Gastroesophageal sphincter (tissue), 4 donors: ENCODE measurements around the gene CAMKK1. TPM values are rescaled to one million over a fixed set of nuclear protein-coding genes. Genes with fewer than 3 reads are reported as not detected.
A peak's percentile ranks its signal among the peaks of the same experiment; 100 is the strongest.

Experiments
- ATAC-seq: fragments of 150-250 bp; one replicate; pipeline ENCODE4 v1.9.1; 2016; ENCODE audit warnings: mild to moderate bottlenecking, moderate library complexity
- H3K27ac ChIP-seq, 4 donors: fragments of 200-600 bp; sonication (generic) in 3 of 4; 1 replicate in 3 of 4; 2 replicates in 1 of 4; pipeline ENCODE4 v1.5.1; 2016 to 2019
- H3K27me3 ChIP-seq: fragments of 200-600 bp; sonication (generic); one replicate; pipeline ENCODE4 v1.5.1; 2019
- H3K36me3 ChIP-seq, 2 donors: fragments of 200-600 bp; sonication (generic); one replicate each; pipeline ENCODE4 v1.5.1; 2019; ENCODE audit warnings: control low read depth in 1 of 2
- H3K4me1 ChIP-seq, 3 donors: fragments of 200-600 bp; sonication (generic); 1 replicate in 2 of 3; 2 replicates in 1 of 3; pipeline ENCODE4 v1.5.1; 2016 to 2019; ENCODE audit warnings: control low read depth in 2 of 3
- H3K4me3 ChIP-seq, 2 donors: fragments of 200-600 bp; sonication (generic); one replicate each; pipeline ENCODE4 v1.5.1; 2019; ENCODE audit warnings: mild to moderate bottlenecking in 1 of 2, moderate library complexity in 1 of 2
- H3K9me3 ChIP-seq, 3 donors: fragments of 200-600 bp; sonication (generic); one replicate each; pipeline ENCODE4 v1.5.1; 2017 to 2019; ENCODE audit warnings: control low read depth in 2 of 3
- EP300 ChIP-seq: sonication (generic); formaldehyde crosslinking; IDR thresholded peaks from one replicate; pipeline ENCODE4 v1.6.1; 2017; ENCODE audit warnings: antibody characterized with exemption, mild to moderate bottlenecking
- POLR2A ChIP-seq, 2 donors: fragments of 450-650 bp; IDR thresholded peaks; one replicate each; pipeline ENCODE4 v1.6.1; 2017; ENCODE audit warnings: antibody characterized with exemption in 2 of 2, mild to moderate bottlenecking in 2 of 2, moderate library complexity in 1 of 2
- POLR2AphosphoS5 ChIP-seq: sonication (generic); formaldehyde crosslinking; IDR thresholded peaks from one replicate; pipeline ENCODE4 v1.6.1; 2017; ENCODE audit warnings: antibody characterized with exemption
- WGBS, 2 donors: methylation state at CpG; one replicate each; pipeline ENCODE4 v1.1.5; 2018; ENCODE audit warnings: low coverage in 1 of 2; 5-methylcytosine and 5-hydroxymethylcytosine counted together
- total RNA-seq, 4 donors: library from RNA; depleted of rRNA; stranded (reverse); fragments of >200 nt; gene quantifications; one replicate each; pipeline ENCODE4 v1.1.0, GENCODE V29; 2016
- TF ChIP-seq, protein P1 (sequence below), 4 experiments: fragments of 200-600 bp in 2 of 4; fragments of 450-650 bp in 2 of 4; sonication (generic) in 1 of 4; IDR thresholded peaks; one replicate each; pipeline ENCODE4 v1.5.1; 2017 to 2019; ENCODE audit warnings: antibody characterized with exemption in 4 of 4, mild to moderate bottlenecking in 2 of 4, moderate library complexity in 2 of 4

CAMKK1 gene
- total RNA-seq, 4 donors from 2014 or later: 3.4 to 7.1 (median 3.8) TPM

- TF ChIP-seq POLR2AphosphoS5 (no peak), EP300 (no peak)
- Histone ChIP-seq H3K9me3 (no peaks in the 10 kb centered on the region), H3K36me3 (peaks cover 0 to 10% of the 10 kb centered on the region in 2 donors), H3K4me3 (no peak overlapping the region), H3K4me1 (peaks cover 0 to 15% (median 0%) of the 10 kb centered on the region in 3 donors), H3K27me3 (no peaks in the 10 kb centered on the region), H3K27ac (peak overlapping the region in 1 of 4 donors; percentile 32)
- no peak for ATAC-seq
- WGBS, 2 donors: 95% methylated on average over 7 of the region's 16 CpGs; no CpG with 5 or more reads in 1 of the 2 donors
Measured at GRCh38 chr17:3926860-3927627, 34.2 kb upstream of the CAMKK1 start.

DNA sequence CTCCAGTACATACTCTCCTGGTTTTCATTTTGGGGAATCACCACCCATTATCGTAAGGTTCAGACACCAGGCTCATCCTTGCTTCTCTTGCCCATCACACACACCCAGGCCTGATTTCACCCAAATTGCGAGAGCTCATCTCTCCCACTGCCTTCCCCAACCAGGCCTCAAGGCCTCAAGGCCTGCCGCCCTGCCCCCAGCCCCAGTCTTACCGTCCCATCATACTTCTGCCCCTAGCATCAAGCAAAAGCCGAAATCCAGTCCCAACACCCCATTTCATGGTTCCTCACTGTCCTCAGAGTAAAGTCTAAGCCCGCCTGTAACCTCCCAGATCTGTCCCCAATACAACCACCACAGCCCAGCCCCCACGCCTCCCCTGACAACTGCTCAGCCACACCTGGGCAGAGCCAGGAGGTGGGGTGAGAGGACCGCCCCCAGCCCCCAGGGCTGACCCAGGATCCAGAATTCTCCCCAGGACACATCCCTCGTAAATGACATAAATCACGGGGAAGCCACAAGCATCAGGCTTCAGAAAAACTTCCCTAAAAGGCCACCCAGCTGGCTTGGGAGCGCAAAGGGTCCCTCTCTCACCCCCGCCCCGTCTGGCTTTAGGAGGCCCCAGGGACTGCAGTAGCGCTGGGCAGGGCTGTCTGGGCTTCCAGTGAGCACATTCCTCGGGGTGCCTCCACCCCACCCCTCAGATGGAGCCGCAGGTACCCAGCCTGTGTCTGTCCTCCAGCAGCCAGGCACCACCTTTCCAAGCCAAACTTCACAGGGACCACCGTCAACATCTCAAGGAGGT lies 33.0 kb upstream of the CAMKK1 start:
- WGBS, 2 donors: 86 to 95% methylated on average over 3 to 6 of the region's 17 CpGs

DNA sequence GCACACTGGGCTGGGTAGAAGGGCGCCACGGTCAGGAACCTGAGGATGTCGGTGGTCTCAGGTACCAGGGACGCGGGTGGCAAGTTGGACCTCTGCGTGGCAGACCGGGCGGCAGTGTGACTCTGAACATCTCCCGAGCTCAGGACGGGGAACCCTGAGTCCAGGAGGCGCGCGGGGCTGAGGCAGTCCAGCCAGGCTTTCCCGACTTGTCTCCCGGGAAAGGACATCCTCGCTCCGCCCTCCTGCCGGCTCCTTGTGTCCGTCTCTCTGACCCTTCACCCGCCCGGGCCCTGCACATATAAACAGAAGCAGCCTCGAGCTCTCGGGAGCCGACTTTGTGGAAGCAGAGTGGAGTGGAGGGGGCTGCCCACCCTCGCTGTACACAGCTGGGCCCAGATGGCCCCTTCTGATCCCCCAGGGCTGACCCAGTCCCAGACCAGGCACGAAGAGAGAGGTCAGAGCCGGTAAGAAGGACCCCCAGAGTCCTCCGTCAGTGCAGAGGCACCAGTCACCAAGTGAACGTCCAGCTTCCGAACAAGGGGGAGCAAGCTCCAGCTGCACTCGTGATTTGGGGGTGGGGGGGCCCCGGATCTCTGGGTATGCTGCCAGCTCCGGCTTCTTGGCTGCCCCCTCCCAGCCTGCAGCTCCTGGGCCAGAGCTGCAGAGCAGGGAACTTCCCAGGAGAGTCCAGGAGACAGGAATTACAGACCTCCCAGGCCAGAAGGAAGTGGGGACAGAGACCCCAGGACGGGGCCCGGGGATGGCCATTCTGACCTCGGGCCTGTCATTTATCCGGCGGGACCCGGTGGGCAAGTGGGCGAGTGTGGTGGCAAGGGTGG lies 31.9 kb upstream of the CAMKK1 start:
- H3K27ac ChIP-seq: peak overlapping the region in 2 of 4 donors; percentile 41 to 62
- no peaks in the 10 kb centered on the region for H3K9me3 ChIP-seq
- H3K4me1 ChIP-seq: peaks cover 0 to 27% (median 0%) of the 10 kb centered on the region in 3 donors
- no peak overlapping the region for H3K4me3 ChIP-seq
- ATAC-seq: peak; percentile 34
- TF ChIP-seq, protein P1, sequence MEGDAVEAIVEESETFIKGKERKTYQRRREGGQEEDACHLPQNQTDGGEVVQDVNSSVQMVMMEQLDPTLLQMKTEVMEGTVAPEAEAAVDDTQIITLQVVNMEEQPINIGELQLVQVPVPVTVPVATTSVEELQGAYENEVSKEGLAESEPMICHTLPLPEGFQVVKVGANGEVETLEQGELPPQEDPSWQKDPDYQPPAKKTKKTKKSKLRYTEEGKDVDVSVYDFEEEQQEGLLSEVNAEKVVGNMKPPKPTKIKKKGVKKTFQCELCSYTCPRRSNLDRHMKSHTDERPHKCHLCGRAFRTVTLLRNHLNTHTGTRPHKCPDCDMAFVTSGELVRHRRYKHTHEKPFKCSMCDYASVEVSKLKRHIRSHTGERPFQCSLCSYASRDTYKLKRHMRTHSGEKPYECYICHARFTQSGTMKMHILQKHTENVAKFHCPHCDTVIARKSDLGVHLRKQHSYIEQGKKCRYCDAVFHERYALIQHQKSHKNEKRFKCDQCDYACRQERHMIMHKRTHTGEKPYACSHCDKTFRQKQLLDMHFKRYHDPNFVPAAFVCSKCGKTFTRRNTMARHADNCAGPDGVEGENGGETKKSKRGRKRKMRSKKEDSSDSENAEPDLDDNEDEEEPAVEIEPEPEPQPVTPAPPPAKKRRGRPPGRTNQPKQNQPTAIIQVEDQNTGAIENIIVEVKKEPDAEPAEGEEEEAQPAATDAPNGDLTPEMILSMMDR (IDR thresholded peaks at IDR 0.05): no peak
- no peak for TF ChIP-seq POLR2A (IDR thresholded peaks at IDR 0.05)
- no peak for TF ChIP-seq EP300
- 59 to 100% methylated on average over 2 to 8 of the region's 40 CpGs for WGBS, 2 donors
- peaks cover 0 to 5% of the 10 kb centered on the region in 2 donors for H3K36me3 ChIP-seq
- no peaks in the 10 kb centered on the region for H3K27me3 ChIP-seq

More for the DNA sequence above, 33.0 kb upstream of the CAMKK1 start:
- Histone ChIP-seq H3K9me3 (no peaks in the 10 kb centered on the region), H3K27ac (peak overlapping the region in 2 of 4 donors; percentile 9 to 62), H3K27me3 (no peaks in the 10 kb centered on the region), H3K36me3 (peaks cover 0 to 10% of the 10 kb centered on the region in 2 donors), H3K4me3 (no peak overlapping the region), H3K4me1 (peaks cover 0 to 27% (median 0%) of the 10 kb centered on the region in 3 donors)
- TF ChIP-seq EP300 (no peak), POLR2AphosphoS5 (no peak), POLR2A (IDR thresholded peaks at IDR 0.05) (no peak)
- TF ChIP-seq, protein P1 (IDR thresholded peaks at IDR 0.05): no peak
- ATAC-seq: no peak

- Histone ChIP-seq H3K4me3 (no peak overlapping the region), H3K4me1 (peaks cover 0 to 35% (median 0%) of the 10 kb centered on the region in 3 donors), H3K36me3 (peaks cover 0 to 5% of the 10 kb centered on the region in 2 donors), H3K27me3 (no peaks in the 10 kb centered on the region), H3K27ac (no peak overlapping the region), H3K9me3 (no peaks in the 10 kb centered on the region)
- no peak for TF ChIP-seq EP300
- TF ChIP-seq, protein P1 (IDR thresholded peaks at IDR 0.05): no peak
- TF ChIP-seq POLR2A (IDR thresholded peaks at IDR 0.05): no peak
- TF ChIP-seq POLR2AphosphoS5: no peak
- WGBS, 2 donors: 79 to 93% methylated on average over 4 to 6 of the region's 18 CpGs
- no peak for ATAC-seq
Measured at GRCh38 chr17:3923466-3924190, 30.8 kb upstream of the CAMKK1 start.
